Measurements from ENCODE around the gene NCSTN.

NCSTN gene

GRCh38 chr1:160342953-160343869, at the start of gene NCSTN, which contains the start of gene COPA:
NCSTN (plus strand) TSS chr1:160343383; CDS start chr1:160343397, 14 bp downstream.
COPA (minus strand) TSS chr1:160343250; CDS start chr1:160343170, 80 bp downstream.
- DNase-seq (ENCODE audit: low read depth) = peak; percentile 87
- TF ChIP-seq CTCF (conservative IDR thresholded peaks at IDR 0.05; ENCODE audit: low read depth, low read length) = peak; percentile 14
- peak within 1 kb of the TSS; percentile 97 for H3K4me3 ChIP-seq (ENCODE audit: low read length)

GRCh38 chr1:160296036-160296435, 47.1 kb upstream of the NCSTN start:
- TF ChIP-seq CTCF (conservative IDR thresholded peaks at IDR 0.05; ENCODE audit: low read depth, low read length) = no peak
- H3K4me3 ChIP-seq (ENCODE audit: low read length) = no peak overlapping the region
- DNase-seq (ENCODE audit: low read depth) = no peak

DNA sequence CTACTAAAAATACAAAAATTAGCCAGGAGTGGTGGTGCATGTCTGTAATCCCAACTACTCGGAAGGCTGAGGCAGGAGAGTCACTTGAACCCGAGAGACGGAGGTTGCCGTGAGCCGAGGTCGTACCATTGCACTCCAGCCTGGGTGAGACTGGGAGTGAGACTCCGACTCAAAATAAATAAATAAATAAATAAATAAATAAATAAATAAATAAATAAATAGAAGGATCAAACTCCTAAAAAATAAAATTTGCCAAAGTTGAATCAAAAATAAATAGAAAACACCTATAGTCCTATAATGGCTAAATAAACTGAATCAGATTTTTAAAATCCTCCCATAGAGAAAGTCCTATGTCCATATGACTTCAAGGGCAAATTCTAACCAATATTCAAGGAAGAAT, 43.0 kb upstream of the NCSTN start:
- no peak for DNase-seq (ENCODE audit: low read depth)
- TF ChIP-seq CTCF (conservative IDR thresholded peaks at IDR 0.05; ENCODE audit: low read depth, low read length) = no peak
- no peak overlapping the region for H3K4me3 ChIP-seq (ENCODE audit: low read length)

GRCh38 chr1:160307118-160307791, 35.9 kb upstream of the NCSTN start:
- no peak overlapping the region for H3K4me3 ChIP-seq (ENCODE audit: low read length)
- no peak for TF ChIP-seq CTCF (conservative IDR thresholded peaks at IDR 0.05; ENCODE audit: low read depth, low read length)
- DNase-seq (ENCODE audit: low read depth) = no peak

DNA sequence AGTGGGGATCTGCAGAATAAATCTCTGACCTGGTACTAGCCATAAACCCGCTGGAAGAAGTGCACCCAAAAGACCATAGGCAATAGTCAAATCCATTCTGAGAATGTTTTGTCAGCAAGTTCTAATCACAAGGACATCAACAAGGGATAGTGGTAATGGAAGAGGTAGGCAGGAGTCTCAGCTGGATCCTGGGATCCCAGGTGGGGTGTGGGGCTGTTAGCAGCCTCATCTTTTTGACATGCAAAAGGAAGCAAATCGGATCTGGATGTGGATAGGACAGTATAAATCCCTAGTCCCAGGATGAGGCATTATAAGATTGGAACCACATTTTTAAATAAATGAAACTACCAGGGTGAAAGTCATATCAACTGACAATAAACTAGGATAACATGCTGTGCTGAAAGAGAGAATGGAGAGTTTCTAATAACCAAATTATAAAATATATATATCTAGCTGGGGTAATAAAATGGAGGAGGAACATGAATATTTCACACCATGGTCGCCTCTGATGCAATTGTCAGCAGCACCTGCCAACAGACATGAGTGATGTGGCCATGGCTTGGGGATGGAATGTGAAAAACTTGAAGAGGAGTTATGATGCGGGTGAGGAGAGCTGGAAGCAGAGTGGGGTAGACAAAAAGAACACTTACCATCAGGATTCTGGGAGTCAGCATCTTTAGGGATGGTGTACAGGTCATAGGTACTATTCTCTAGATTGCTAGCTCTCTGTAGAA, 34.6 kb upstream of the NCSTN start:
- no peak for DNase-seq (ENCODE audit: low read depth)
- TF ChIP-seq CTCF (conservative IDR thresholded peaks at IDR 0.05; ENCODE audit: low read depth, low read length) = no peak
- no peak overlapping the region for H3K4me3 ChIP-seq (ENCODE audit: low read length)

GRCh38 chr1:160309185-160309557, 34.0 kb upstream of the NCSTN start:
- TF ChIP-seq CTCF (conservative IDR thresholded peaks at IDR 0.05; ENCODE audit: low read depth, low read length) = no peak
- DNase-seq (ENCODE audit: low read depth) = no peak

More at GRCh38 chr1:160309185-160309557, 34.0 kb upstream of the NCSTN start:
- H3K4me3 ChIP-seq (ENCODE audit: low read length) = no peak overlapping the region
